ENCODE measurements around the gene NAV3.
A peak's percentile ranks its signal among the peaks of the same experiment; 100 is the strongest.
"Not testable (repeated sequence)": the region's sequence is repeated elsewhere in the genome, so short reads cannot be mapped to it uniquely, and the experiment has no call there.

Gene NAV3

DNA sequence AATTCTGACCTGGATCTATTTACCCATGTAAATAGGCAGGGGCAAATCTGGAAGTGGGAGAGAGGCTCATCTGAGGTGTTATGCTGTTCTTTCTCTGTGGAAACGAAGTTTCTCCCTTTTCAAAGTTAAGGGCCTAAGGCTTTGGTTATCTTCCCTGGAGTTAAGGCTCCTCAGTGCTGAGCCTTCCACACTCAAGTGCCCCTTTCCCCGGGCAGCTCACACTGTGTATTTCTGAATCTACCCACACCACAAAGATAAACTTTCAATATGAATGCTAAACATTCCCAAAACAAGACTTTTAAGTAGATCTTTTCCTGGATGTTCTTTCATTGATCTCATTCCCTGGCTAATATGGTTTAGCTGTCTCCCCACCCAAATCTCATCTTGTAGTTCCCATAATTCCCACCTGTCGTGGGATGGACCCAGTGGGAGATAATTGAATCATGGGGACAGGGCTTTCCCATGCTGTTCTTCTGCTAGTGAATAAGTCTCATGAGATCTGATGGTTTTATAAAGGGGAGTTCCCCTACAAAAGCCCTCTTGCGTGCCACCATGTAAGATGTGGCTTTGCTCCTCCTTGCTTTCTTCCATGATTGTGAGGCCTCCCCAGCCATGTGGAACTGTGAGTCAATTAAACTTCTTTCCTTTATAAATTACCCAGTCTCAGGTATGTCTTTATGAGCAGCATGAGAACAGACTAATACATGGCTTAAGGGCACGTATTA lies 251.1 kb downstream of the NAV3 start:
- Mint-ChIP-seq H3K27ac (no peak overlapping the region), H3K36me3 (no peaks in the 10 kb centered on the region), H3K4me3 (no peak overlapping the region), H3K4me1 (no peaks in the 10 kb centered on the region), H3K27me3 (no peaks in the 10 kb centered on the region), H3K9me3 (no peaks in the 10 kb centered on the region)

DNA sequence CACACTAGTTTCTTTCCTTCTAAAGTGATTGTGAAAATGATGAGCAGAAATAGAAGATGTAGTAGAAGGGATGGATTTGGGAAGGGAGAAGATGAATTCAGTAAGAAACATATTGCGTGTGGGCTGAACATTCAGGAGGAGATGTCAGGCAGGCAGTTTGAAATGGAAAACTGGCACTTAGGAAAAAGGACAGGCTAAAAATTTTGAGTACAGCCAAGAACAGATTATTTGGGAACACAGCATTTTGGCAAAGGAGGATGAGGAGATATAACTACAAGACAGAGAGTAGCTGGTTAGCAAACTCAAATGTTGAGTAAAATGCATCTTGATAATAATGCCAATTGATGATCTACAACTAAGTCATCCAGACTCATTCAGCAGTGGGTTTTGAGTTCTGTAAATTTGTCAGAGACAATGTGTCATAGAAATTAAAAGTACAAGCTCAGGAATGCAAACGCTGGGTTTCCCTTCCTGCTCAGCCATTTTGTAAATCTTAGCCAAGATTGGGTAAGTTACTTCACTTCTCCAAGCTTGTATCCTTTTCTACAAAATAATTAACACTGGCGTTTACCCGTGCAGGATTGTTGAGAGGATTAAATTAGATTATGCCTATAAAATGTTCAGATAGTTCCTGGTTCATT lies 255.0 kb downstream of the NAV3 start:
- Mint-ChIP-seq H3K36me3 (no peaks in the 10 kb centered on the region), H3K4me3 (no peak overlapping the region), H3K9me3 (no peaks in the 10 kb centered on the region), H3K27me3 (no peaks in the 10 kb centered on the region), H3K4me1 (no peaks in the 10 kb centered on the region), H3K27ac (no peak overlapping the region)

DNA sequence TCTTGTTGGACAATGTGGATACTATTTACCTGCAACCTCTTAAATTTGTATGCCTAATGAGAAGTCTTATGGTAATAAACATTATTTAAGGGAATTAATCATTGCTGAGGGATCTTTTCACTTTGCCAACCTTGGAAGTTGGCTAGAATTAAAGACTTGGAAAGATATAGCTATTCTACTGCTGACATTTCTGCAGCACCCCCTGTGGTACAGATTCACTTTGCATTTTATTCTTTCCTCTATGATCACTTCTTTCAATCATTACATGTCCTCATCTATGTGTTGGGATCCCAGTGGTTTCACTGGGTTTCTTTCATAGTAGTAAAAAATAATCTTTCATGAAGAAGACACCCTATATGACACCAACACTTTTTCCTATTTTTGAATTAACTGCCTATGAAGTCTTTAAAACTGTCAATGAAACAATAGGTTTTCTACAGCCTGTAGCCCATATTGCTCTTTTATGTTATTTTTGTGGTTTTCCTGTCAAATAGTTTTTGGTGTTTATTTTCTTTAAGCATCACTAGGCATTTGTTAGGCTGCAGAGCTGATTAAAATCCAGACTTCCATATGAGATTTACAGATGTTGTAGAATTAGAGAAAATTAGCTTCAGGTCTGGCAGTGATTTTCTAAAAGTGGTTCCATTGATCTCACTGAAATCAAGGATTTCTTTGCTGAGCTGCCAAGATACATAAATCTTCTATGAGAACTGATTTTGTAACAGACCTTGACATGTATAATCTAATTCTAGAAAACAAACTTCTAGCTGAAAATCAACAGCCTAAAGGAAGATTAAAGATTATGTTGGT lies 256.1 kb downstream of the NAV3 start:
- no peak overlapping the region for H3K4me3 Mint-ChIP-seq
- no peaks in the 10 kb centered on the region for H3K4me1 Mint-ChIP-seq
- no peaks in the 10 kb centered on the region for H3K27me3 Mint-ChIP-seq
- H3K9me3 Mint-ChIP-seq = no peaks in the 10 kb centered on the region
- no peak overlapping the region for H3K27ac Mint-ChIP-seq
- H3K36me3 Mint-ChIP-seq = no peaks in the 10 kb centered on the region

DNA sequence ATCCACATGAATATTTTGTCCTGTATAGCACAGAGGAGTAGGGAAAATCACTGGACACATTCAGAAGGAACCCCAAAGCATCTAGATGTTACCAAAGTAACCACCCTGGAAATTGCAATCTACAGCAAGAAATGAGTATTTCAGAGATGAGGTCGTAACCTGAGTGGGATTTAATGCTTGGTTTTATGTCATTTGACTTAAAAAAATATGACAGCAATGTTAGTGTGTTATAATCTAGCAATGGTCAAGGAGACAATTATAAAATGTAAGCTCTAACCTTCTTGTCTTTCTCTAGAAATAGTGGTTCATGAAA lies 256.6 kb downstream of the NAV3 start:
- Mint-ChIP-seq H3K27ac (no peak overlapping the region), H3K4me3 (no peak overlapping the region), H3K4me1 (no peaks in the 10 kb centered on the region), H3K27me3 (no peaks in the 10 kb centered on the region), H3K36me3 (no peaks in the 10 kb centered on the region), H3K9me3 (no peaks in the 10 kb centered on the region)

DNA sequence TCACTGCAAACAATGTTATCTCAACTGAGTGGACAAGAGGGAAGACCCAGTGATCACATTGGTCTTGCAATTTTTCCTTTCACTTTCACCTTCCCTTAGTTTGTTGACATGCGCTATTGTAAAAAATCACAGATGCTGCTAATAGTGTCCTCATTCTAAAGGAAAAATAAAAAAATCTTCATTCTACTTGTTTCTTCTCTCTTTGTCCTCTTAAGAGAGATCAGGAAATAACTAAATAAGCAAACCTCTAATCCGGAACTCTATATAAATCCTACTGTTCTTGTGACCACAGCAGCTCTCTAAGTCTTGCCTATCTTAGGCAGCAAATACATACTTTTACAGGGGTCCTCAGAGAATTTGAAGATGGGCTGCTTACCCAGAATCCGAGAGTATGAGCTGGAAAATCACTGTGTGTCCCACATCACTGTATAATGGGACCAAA lies 257.7 kb downstream of the NAV3 start:
- no peak overlapping the region for H3K4me3 Mint-ChIP-seq
- H3K4me1 Mint-ChIP-seq = no peaks in the 10 kb centered on the region
- no peaks in the 10 kb centered on the region for H3K9me3 Mint-ChIP-seq
- H3K27me3 Mint-ChIP-seq = no peaks in the 10 kb centered on the region
- H3K27ac Mint-ChIP-seq = no peak overlapping the region
- no peaks in the 10 kb centered on the region for H3K36me3 Mint-ChIP-seq

DNA sequence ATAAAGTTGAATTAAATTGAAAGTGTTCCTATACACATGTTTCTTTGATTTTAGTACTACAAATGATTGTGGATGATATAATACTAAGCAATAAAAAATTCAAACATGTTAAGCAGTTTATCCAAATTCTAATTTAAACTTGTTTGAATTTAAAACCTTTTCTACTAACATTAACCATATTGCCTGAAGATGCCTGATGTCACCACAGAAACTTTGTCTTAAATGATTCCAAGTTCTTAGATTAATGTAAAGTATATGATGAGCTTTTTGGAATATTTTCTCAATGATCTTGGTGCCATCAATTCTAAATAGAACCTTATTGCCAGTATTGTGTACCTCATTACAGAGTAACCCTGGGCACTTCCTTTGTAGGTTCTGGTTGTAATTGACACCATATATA lies 259.6 kb downstream of the NAV3 start:
- H3K9me3 Mint-ChIP-seq = no peaks in the 10 kb centered on the region
- H3K4me1 Mint-ChIP-seq = no peaks in the 10 kb centered on the region
- H3K27me3 Mint-ChIP-seq = no peaks in the 10 kb centered on the region
- H3K36me3 Mint-ChIP-seq = no peaks in the 10 kb centered on the region
- no peak overlapping the region for H3K27ac Mint-ChIP-seq
- no peak overlapping the region for H3K4me3 Mint-ChIP-seq

DNA sequence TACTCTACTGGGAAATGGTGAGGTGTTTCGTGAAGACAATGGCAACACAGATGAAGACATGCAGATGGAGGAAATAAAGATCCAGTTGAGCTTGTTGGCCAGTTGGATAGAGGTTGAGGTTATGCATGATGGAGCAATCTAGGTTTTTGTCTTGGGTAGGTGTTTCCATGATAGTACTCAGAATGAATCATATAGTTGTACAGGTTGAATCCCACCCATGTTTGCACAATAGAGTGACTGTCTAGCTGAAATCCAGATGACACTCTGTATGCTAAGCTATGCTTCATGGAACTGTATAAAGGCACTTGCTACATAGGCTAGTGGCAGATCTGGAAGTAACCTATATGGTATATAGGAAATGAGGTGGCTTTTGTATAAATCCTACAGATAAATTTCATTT lies 264.9 kb downstream of the NAV3 start:
- H3K9me3 Mint-ChIP-seq = peaks cover 5% of the 10 kb centered on the region
- H3K36me3 Mint-ChIP-seq = no peaks in the 10 kb centered on the region
- H3K27ac Mint-ChIP-seq = no peak overlapping the region
- no peaks in the 10 kb centered on the region for H3K4me1 Mint-ChIP-seq
- no peaks in the 10 kb centered on the region for H3K27me3 Mint-ChIP-seq
- no peak overlapping the region for H3K4me3 Mint-ChIP-seq

DNA sequence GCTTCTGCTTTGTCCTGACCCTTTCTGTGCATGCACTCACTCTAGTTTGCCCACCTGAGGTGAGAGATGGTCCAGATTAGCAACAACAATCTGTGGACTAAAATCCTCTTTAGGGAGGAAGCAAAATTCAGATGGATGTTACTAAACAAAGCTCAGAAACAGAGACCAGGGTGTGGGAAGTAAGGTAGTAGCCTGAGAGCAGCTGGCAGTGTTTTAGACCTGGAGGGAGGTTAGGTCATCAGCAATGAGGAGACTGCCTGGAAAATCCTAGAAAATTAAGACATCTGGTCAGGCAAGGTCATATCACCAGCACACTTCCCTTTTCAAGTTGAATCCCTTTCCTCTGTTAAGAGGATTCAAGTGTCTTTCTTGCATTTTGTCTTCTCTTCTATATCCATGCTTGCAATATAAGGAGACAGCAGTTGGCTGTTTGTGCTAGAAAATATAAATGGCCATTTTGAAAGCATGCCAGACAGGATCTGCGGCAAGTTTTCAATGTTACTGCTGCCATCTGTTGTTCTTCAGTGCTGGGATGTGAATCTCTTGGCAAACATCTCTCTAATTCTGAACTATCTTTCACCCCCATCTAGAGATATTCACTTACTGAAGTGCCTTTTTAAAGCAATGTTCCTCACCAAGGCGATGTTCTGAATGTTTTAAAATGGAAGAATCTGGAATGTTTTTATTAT lies 266.4 kb downstream of the NAV3 start:
- no peak overlapping the region for H3K4me3 Mint-ChIP-seq
- H3K27ac Mint-ChIP-seq = no peak overlapping the region
- H3K9me3 Mint-ChIP-seq = peaks cover 10% of the 10 kb centered on the region
- no peaks in the 10 kb centered on the region for H3K4me1 Mint-ChIP-seq
- H3K36me3 Mint-ChIP-seq = no peaks in the 10 kb centered on the region
- H3K27me3 Mint-ChIP-seq = no peaks in the 10 kb centered on the region

DNA sequence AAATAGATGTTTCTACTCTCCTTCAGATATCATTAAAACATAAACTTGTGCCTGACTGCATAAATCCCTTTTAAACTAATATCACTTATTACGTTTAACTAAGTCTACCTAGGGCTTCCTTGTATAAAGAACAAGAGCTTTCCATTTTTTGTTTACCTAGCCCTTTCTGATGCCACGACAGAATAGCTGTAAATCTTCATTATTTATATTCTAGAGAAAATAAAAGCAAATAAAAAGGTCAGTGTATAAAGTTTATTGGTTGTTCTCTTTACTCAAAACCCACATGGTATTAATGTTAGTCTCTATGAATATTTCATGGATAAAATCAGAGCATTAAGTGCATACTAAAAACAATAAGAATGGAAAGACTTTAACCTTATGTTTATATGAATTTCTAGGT lies 269.1 kb downstream of the NAV3 start:
- H3K27me3 Mint-ChIP-seq = no peaks in the 10 kb centered on the region
- no peaks in the 10 kb centered on the region for H3K36me3 Mint-ChIP-seq
- peaks cover 14% of the 10 kb centered on the region for H3K9me3 Mint-ChIP-seq
- no peak overlapping the region for H3K27ac Mint-ChIP-seq
- H3K4me3 Mint-ChIP-seq = no peak overlapping the region
- H3K4me1 Mint-ChIP-seq = no peaks in the 10 kb centered on the region

DNA sequence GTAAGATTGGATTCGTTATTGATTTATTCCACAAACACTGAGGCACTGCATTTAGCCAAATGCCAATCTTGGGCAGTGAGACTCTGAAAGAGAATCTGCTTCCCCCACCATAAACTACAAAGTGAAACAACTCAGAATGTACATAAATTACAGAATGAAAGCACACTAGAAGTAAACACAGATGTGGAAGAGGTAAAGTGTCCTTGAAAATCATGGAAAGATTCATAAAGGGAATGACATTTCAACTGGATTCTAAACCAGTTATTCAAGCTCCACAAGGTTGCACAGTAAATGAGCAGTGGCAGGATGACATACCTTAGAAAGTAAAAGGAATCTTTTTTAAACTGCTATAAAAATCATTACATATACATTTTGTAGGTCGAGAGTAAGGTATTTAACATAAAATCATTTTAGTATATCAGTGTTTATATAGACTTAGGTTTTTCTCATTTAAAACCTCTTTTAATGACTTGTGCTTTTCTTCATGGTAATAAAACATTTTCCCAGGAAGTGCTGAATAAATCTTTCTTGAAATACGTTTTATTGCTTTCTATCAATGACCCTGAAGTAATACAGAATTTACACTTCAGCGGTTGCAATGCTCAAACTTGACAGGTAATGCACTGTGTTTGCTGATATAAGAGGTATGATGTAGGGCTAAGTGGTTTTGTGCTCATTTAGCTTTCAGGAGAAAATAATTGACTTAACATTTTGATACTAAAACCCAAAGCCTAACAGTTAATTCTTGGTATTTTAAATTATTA lies 270.6 kb downstream of the NAV3 start:
- no peaks in the 10 kb centered on the region for H3K27me3 Mint-ChIP-seq
- H3K27ac Mint-ChIP-seq = no peak overlapping the region
- H3K9me3 Mint-ChIP-seq = peaks cover 15% of the 10 kb centered on the region
- H3K36me3 Mint-ChIP-seq = no peaks in the 10 kb centered on the region
- no peak overlapping the region for H3K4me3 Mint-ChIP-seq
- no peaks in the 10 kb centered on the region for H3K4me1 Mint-ChIP-seq

DNA sequence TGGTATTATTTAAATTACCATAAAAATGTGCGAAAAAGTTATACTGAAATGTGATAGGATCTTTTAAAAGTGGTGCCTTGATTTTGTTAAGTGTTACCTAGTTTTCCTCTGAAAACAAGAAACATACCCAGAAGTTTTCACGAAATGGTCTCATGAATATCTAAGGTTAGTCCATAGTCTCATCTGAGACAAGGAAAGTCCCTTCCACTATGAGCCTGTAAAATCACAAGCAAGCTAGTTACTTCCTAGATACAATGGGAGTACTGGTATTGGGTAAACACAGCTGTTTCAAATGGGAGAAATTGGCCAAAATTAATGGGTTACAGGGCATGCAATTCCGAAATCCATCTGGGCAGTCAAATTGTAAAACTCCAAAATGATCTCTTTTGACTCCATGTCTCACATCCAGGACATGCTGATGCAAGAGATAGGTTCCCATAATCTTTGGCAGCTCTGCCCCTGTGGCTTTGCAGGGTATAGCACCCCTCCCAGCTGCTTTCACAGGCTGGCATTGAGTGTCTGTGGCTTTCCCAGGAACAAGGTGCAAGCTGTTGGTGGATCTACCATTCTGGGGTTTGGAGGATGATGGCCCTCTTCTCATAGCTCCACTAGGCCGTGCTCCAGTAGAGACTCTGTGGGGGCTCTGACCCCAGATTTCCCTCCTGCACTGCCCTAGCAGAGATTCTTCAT lies 271.4 kb downstream of the NAV3 start:
- Mint-ChIP-seq H3K4me3 (no peak overlapping the region), H3K9me3 (peaks cover 21% of the 10 kb centered on the region), H3K27ac (no peak overlapping the region), H3K4me1 (no peaks in the 10 kb centered on the region), H3K36me3 (no peaks in the 10 kb centered on the region), H3K27me3 (no peaks in the 10 kb centered on the region)

DNA sequence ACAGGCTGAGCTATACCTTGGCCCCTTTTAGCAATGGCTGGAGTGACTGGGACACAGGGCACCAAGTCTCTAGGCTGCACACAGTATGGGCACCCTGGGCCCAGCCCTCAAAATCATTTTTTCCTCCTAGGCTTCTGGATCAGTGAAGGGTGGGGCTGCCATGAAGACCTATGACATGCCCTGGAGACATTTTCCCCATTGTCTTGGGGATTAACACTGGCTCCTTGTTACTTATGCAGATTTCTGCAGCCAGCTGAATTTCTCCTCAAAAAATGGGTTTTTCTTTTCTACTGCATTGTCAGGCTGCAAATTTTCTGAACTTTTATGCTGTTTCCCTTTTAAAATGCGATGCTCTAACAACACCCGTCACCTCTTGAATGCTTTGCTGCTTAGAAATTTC lies 272.1 kb downstream of the NAV3 start:
- H3K36me3 Mint-ChIP-seq, H3K4me3 Mint-ChIP-seq, H3K27me3 Mint-ChIP-seq, H3K4me1 Mint-ChIP-seq, H3K27ac Mint-ChIP-seq: not testable (repeated sequence)
- peaks cover 21% of the 10 kb centered on the region for H3K9me3 Mint-ChIP-seq

DNA sequence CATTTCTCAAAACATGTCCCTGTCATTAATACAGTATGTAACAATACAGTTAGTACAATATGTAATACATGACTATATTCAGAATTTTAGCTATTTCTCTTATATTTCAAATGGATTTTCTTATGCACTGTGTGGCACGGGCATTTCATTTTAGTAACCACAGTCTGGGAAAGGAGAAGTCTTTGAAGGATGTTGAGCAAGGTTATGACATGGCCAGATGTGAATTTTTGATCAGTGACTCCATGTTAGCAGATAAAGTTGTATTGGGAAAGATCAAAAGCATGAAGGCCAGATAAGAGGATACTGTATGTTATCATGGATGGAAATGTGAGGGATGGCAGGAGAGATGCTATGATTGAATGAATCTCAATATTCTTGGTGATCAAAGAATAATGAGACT lies 285.2 kb downstream of the NAV3 start:
- Mint-ChIP-seq H3K9me3 (peaks cover 5% of the 10 kb centered on the region), H3K4me1 (no peaks in the 10 kb centered on the region), H3K36me3 (no peaks in the 10 kb centered on the region), H3K4me3 (no peak overlapping the region), H3K27me3 (no peaks in the 10 kb centered on the region), H3K27ac (peak overlapping the region; percentile 59)

DNA sequence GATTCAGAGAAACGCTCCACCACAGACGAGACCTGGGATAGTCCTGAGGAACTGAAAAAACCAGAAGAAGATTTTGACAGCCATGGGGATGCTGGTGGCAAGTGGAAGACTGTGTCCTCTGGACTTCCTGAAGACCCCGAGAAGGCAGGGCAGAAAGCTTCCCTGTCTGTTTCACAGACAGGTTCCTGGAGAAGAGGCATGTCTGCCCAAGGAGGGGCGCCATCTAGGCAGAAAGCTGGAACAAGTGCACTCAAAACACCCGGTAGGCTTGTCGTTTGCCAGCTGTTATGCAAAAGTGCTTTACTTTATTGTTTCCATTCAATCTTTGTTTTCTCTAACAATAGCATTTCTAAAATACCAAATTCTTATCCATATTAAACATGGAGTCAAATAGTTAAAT lies 287.3 kb downstream of the NAV3 start:
- Mint-ChIP-seq H3K27me3 (no peaks in the 10 kb centered on the region), H3K4me1 (no peaks in the 10 kb centered on the region), H3K9me3 (peaks cover 5% of the 10 kb centered on the region), H3K27ac (no peak overlapping the region), H3K36me3 (no peaks in the 10 kb centered on the region), H3K4me3 (no peak overlapping the region)

DNA sequence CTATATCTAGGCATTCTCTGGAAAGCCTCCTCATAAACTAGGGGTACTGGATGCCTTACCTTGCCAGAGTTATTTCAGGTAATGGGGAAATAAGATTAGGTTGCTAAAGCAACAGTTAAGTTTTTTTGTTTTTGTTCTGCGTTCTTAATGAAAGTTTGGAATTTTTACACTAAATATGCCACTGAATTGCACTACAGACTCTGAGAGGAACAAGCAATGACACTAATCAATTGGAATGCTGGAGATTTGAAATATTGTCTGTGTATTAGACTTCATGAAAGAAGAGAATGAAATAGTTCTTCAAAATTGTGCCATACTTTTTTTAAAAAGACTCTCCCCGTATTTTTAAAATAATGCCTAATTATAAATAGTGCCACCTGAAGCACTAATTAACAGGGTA lies 287.8 kb downstream of the NAV3 start:
- Mint-ChIP-seq H3K36me3 (no peaks in the 10 kb centered on the region), H3K9me3 (peaks cover 5% of the 10 kb centered on the region), H3K4me3 (no peak overlapping the region), H3K4me1 (no peaks in the 10 kb centered on the region), H3K27ac (no peak overlapping the region), H3K27me3 (no peaks in the 10 kb centered on the region)

All from activated naive CD4-positive, alpha-beta T cell treated with anti-CD3 and anti-CD28 coated beads, Interleukin-2, amount 50 U/mL, for 24 hours (primary cell).